Measurements from ENCODE around the gene ZNF438. TPM values are rescaled to one million over a fixed set of nuclear protein-coding genes. Genes with fewer than 3 reads are reported as not detected.

Gene ZNF438
- total RNA-seq, 3 donors from 2014 or later, result 4.7 to 12.3 (median 5.0) TPM

GRCh38 chr10:30882281-30882680, 149.4 kb downstream of the ZNF438 start:
- intact Hi-C loops (cut with DNase I, micrococcal nuclease), result no loop called here
- Histone ChIP-seq H3K4me1 (ENCODE audit: low read depth) (no peaks in the 10 kb centered on the region), H3K36me3 (ENCODE audit: low read depth) (no peaks in the 10 kb centered on the region), H3K9me3 (no peaks in the 10 kb centered on the region), H3K4me3 (no peak overlapping the region)
- no peak for TF ChIP-seq CTCF (IDR thresholded peaks at IDR 0.05)
- DNase-seq (no peak), ATAC-seq (no peak)

- intact Hi-C loops (cut with DNase I, micrococcal nuclease), result no loop called here
- Histone ChIP-seq H3K4me1 (ENCODE audit: low read depth) (no peaks in the 10 kb centered on the region), H3K4me3 (no peak overlapping the region), H3K36me3 (ENCODE audit: low read depth) (no peaks in the 10 kb centered on the region), H3K9me3 (no peaks in the 10 kb centered on the region)
- ATAC-seq (no peak), DNase-seq (no peak)
- TF ChIP-seq CTCF (IDR thresholded peaks at IDR 0.05), result no peak
Measured at GRCh38 chr10:30878920-30879319, 152.7 kb downstream of the ZNF438 start.

- Histone ChIP-seq H3K4me3 (no peak overlapping the region), H3K4me1 (ENCODE audit: low read depth) (no peaks in the 10 kb centered on the region), H3K9me3 (no peaks in the 10 kb centered on the region), H3K36me3 (ENCODE audit: low read depth) (no peaks in the 10 kb centered on the region)
- ATAC-seq (no peak), DNase-seq (no peak)
- intact Hi-C loops (cut with DNase I, micrococcal nuclease), result no loop called here
- no peak for TF ChIP-seq CTCF (IDR thresholded peaks at IDR 0.05)
Measured at GRCh38 chr10:30877111-30877510, 154.6 kb downstream of the ZNF438 start.

- Histone ChIP-seq H3K4me1 (ENCODE audit: low read depth) (no peaks in the 10 kb centered on the region), H3K36me3 (ENCODE audit: low read depth) (no peaks in the 10 kb centered on the region), H3K9me3 (no peaks in the 10 kb centered on the region), H3K4me3 (no peak overlapping the region)
- no peak for DNase-seq
- intact Hi-C loops (cut with DNase I, micrococcal nuclease), result no loop called here
- no peak for ATAC-seq
- TF ChIP-seq CTCF (IDR thresholded peaks at IDR 0.05), result no peak
Measured at GRCh38 chr10:30873411-30873810, 158.3 kb downstream of the ZNF438 start.

DNA sequence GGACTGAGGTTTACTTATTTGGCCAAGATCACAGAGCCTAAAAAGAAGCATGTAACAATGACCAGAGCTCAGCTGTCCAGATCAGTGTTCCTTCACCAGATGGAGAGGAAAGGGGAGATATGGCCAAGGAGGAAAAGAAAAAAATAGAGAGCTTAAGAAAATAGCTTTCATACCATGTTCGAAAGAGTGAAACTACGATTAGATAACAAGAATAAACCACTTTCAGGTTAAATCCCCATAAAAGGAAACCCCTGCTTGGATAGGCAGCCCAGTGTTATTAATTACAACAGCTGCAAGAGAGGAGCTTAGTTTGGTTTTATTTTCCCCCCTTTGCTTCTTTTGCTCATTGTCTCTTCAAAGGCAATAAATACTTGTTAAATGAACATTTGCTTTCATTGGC, 160.8 kb downstream of the ZNF438 start:
- Histone ChIP-seq H3K36me3 (ENCODE audit: low read depth) (no peaks in the 10 kb centered on the region), H3K4me1 (ENCODE audit: low read depth) (no peaks in the 10 kb centered on the region), H3K9me3 (no peaks in the 10 kb centered on the region), H3K4me3 (no peak overlapping the region)
- DNase-seq (no peak), ATAC-seq (no peak)
- intact Hi-C loops (cut with DNase I, micrococcal nuclease), result no loop called here
- TF ChIP-seq CTCF (IDR thresholded peaks at IDR 0.05), result no peak

DNA sequence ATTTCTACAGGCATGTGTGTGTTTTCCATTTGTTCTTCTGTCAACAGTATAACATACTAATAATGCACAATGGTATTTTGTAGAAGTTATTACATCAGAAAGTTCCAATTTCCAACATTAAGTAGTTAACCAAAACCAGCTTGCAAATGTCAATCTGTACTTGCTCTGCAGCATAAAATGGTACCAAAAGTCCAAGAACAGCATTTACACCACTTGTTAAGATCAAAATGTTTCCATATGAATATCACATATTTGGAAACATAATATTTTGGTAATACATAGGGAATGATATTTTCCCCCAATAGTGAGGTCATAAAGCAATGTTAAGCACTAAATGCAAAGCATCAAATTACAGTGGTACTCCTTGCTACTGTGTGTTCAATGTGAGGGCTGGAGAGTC, 162.1 kb downstream of the ZNF438 start:
- intact Hi-C loops (cut with DNase I, micrococcal nuclease), result no loop called here
- Histone ChIP-seq H3K4me3 (no peak overlapping the region), H3K36me3 (ENCODE audit: low read depth) (no peaks in the 10 kb centered on the region), H3K9me3 (no peaks in the 10 kb centered on the region), H3K4me1 (ENCODE audit: low read depth) (no peaks in the 10 kb centered on the region)
- ATAC-seq, result no peak
- no peak for TF ChIP-seq CTCF (IDR thresholded peaks at IDR 0.05)
- no peak for DNase-seq
